Stomach (tissue), 9 donors: ENCODE measurements around the gene BOD1L1. TPM values are rescaled to one million over a fixed set of nuclear protein-coding genes. Genes with fewer than 3 reads are reported as not detected.

ENCODE experiments used
- DNase-seq, 2 donors: peaks; one replicate each; pipeline versions ENCODE4 v3.0.0 to v3.0.0-alpha.2; 2013 to 2019
- H3K27ac ChIP-seq, 5 donors: fragments of 200-600 bp in 4 of 5; sonication (generic) in 4 of 5; one replicate each; pipeline ENCODE4 v1.5.1; 2013 to 2019; ENCODE audit warnings: mild to moderate bottlenecking in 1 of 5, moderate library complexity in 1 of 5
- H3K27me3 ChIP-seq, 3 donors: fragments of 200-600 bp; sonication (generic); one replicate each; pipeline ENCODE4 v1.5.1; 2017 to 2019; ENCODE audit warnings: mixed run types in 1 of 3
- H3K36me3 ChIP-seq, 4 donors: fragments of 200-600 bp; sonication (generic); 1 replicate in 3 of 4; 2 replicates in 1 of 4; pipeline ENCODE4 v1.5.1; 2016 to 2019
- H3K4me1 ChIP-seq, 4 donors: fragments of 200-600 bp; sonication (generic); one replicate each; pipeline ENCODE4 v1.5.1; 2016 to 2019
- H3K4me3 ChIP-seq, 4 donors: fragments of 200-600 bp; sonication (generic) in 3 of 4; one replicate each; pipeline ENCODE4 v1.5.1; 2016 to 2019; ENCODE audit warnings: mild to moderate bottlenecking in 1 of 4
- H3K9me3 ChIP-seq, 4 donors: fragments of 200-600 bp; sonication (generic); one replicate each; pipeline ENCODE4 v1.5.1; 2016 to 2019
- CTCF ChIP-seq, 7 experiments: fragments of 450-650 bp in 4 of 7; fragments of 200-600 bp in 3 of 7; sonication (generic) in 3 of 7; IDR thresholded peaks; one replicate each; pipeline ENCODE4 v1.5.1; 2016 to 2019; ENCODE audit warnings: antibody characterized with exemption in 7 of 7, control low read depth in 2 of 7, mild to moderate bottlenecking in 1 of 7
- EP300 ChIP-seq: sonication (generic); formaldehyde crosslinking; IDR thresholded peaks from one replicate; pipeline ENCODE4 v1.6.1; 2017; ENCODE audit warnings: antibody characterized with exemption
- POLR2A ChIP-seq, 4 donors: fragments of 450-650 bp; IDR thresholded peaks; one replicate each; pipeline ENCODE4 v1.6.1; 2016; ENCODE audit warnings: antibody characterized with exemption in 4 of 4, control low read depth in 2 of 4, mild to moderate bottlenecking in 1 of 4, moderate library complexity in 1 of 4
- POLR2AphosphoS5 ChIP-seq, 3 donors: sonication (generic); formaldehyde crosslinking; IDR thresholded peaks; one replicate each; pipeline ENCODE4 v1.6.1; 2016; ENCODE audit warnings: antibody characterized with exemption in 3 of 3
- WGBS, 5 donors: extraction: QIAGEN DNeasy Blood & Tissue Kit in 3 of 5; methylation state at CpG; one replicate each; pipeline versions ENCODE4 v1.1.5 to v1.1.7; 2013 to 2018; 5-methylcytosine and 5-hydroxymethylcytosine counted together
- intact Hi-C: fragments of 100-400 bp; cut with DNase I; formaldehyde crosslinking; loops from one replicate; pipeline ENCODE4 v1.15.1; 2023; ENCODE audit warnings: low total_unique reads
- polyA plus RNA-seq, 3 donors: library from polyadenylated mRNA; stranded (reverse); fragments of 200-250 nt; gene quantifications; one replicate each; pipeline ENCODE4 v1.2.3, GENCODE V29; 2013
- total RNA-seq, 5 donors: library from RNA; depleted of rRNA; stranded (reverse); fragments of >200 nt; gene quantifications; one replicate each; pipeline versions ENCODE4 v1.1.0 to v1.2.3, GENCODE V29; 2014 to 2016
- donor health status: healthy with polysubstance abuse.
- donor health status: Bipolar disorder and iron deficiency.
- donor health status: healthy.

Gene BOD1L1
- total and polyA plus RNA-seq, 8 donors, result 8.2 to 61.7 (median 33.4) TPM

GRCh38 chr4:13612569-13612968 lies 15.0 kb downstream of the BOD1L1 start:
- WGBS, 5 donors, result 82 to 89% (median 84%) methylated on average over 4 of the region's 4 CpGs
- no peaks in the 10 kb centered on the region for H3K27me3 ChIP-seq
- no peaks in the 10 kb centered on the region for H3K9me3 ChIP-seq
- TF ChIP-seq POLR2AphosphoS5 (IDR thresholded peaks at IDR 0.05) (no peak), CTCF (IDR thresholded peaks at IDR 0.05) (no peak), EP300 (no peak), POLR2A (IDR thresholded peaks at IDR 0.05) (no peak)
- intact Hi-C loops, result no loop called here
- DNase-seq, result no peak
- H3K4me1 ChIP-seq, result no peaks in the 10 kb centered on the region
- no peak overlapping the region for H3K27ac ChIP-seq
- peaks cover 30 to 100% (median 100%) of the 10 kb centered on the region in 4 donors for H3K36me3 ChIP-seq
- H3K4me3 ChIP-seq, result no peak overlapping the region

- peaks cover 40 to 100% (median 100%) of the 10 kb centered on the region in 4 donors for H3K36me3 ChIP-seq
- H3K27ac ChIP-seq, result no peak overlapping the region
- no peak for DNase-seq
- H3K4me3 ChIP-seq, result no peak overlapping the region
- H3K4me1 ChIP-seq, result no peaks in the 10 kb centered on the region
- 73 to 88% (median 79%) methylated on average over 3 of the region's 3 CpGs for WGBS, 5 donors
- H3K9me3 ChIP-seq, result no peaks in the 10 kb centered on the region
- H3K27me3 ChIP-seq, result no peaks in the 10 kb centered on the region
- TF ChIP-seq EP300 (no peak), POLR2A (IDR thresholded peaks at IDR 0.05) (no peak), POLR2AphosphoS5 (IDR thresholded peaks at IDR 0.05) (no peak)
- intact Hi-C loops, result no loop called here
Measured at GRCh38 chr4:13611283-13611842, 16.2 kb downstream of the BOD1L1 start.

- no peak for DNase-seq
- Histone ChIP-seq H3K4me3 (no peak overlapping the region), H3K9me3 (no peaks in the 10 kb centered on the region), H3K27ac (no peak overlapping the region), H3K27me3 (no peaks in the 10 kb centered on the region), H3K36me3 (peaks cover 54 to 100% (median 99%) of the 10 kb centered on the region in 4 donors), H3K4me1 (no peaks in the 10 kb centered on the region)
- intact Hi-C loops, result no loop called here
- WGBS, 5 donors, result 81 to 100% (median 93%) methylated on average over 1 of the region's 1 CpG
- TF ChIP-seq EP300, result no peak
- no peak for TF ChIP-seq CTCF (IDR thresholded peaks at IDR 0.05)
- no peak for TF ChIP-seq POLR2A (IDR thresholded peaks at IDR 0.05)
- TF ChIP-seq POLR2AphosphoS5 (IDR thresholded peaks at IDR 0.05), result no peak
Measured at GRCh38 chr4:13605330-13605729, 22.2 kb downstream of the BOD1L1 start.

GRCh38 chr4:13601848-13602247 lies 25.7 kb downstream of the BOD1L1 start:
- intact Hi-C loops, result no loop called here
- no peak overlapping the region for H3K4me3 ChIP-seq
- no peaks in the 10 kb centered on the region for H3K4me1 ChIP-seq
- TF ChIP-seq POLR2A (IDR thresholded peaks at IDR 0.05) (no peak), EP300 (no peak), CTCF (IDR thresholded peaks at IDR 0.05) (no peak), POLR2AphosphoS5 (IDR thresholded peaks at IDR 0.05) (no peak)
- no peak overlapping the region for H3K27ac ChIP-seq
- H3K27me3 ChIP-seq, result no peaks in the 10 kb centered on the region
- peaks cover 40 to 100% (median 98%) of the 10 kb centered on the region in 4 donors for H3K36me3 ChIP-seq
- 91 to 99% (median 94%) methylated on average over 2 of the region's 2 CpGs for WGBS, 5 donors
- H3K9me3 ChIP-seq, result no peaks in the 10 kb centered on the region
- peak in 1 of 2 donors; percentile 4 for DNase-seq

- Histone ChIP-seq H3K27me3 (no peaks in the 10 kb centered on the region), H3K36me3 (peaks cover 42 to 100% (median 98%) of the 10 kb centered on the region in 4 donors), H3K4me1 (no peaks in the 10 kb centered on the region), H3K4me3 (no peak overlapping the region), H3K9me3 (no peaks in the 10 kb centered on the region), H3K27ac (no peak overlapping the region)
- TF ChIP-seq POLR2AphosphoS5 (IDR thresholded peaks at IDR 0.05) (no peak), EP300 (no peak), CTCF (IDR thresholded peaks at IDR 0.05) (no peak), POLR2A (IDR thresholded peaks at IDR 0.05) (no peak)
- DNase-seq, result peak in 1 of 2 donors; percentile 20
- WGBS, 5 donors, result 88 to 98% (median 97%) methylated on average over 3 of the region's 3 CpGs
- intact Hi-C loops, result no loop called here
Measured at GRCh38 chr4:13601048-13601447, 26.5 kb downstream of the BOD1L1 start.
